NB4 (cell line): ENCODE results near the gene WDR31.

Source experiments
- CTCF ChIP-seq: IDR thresholded peaks from one replicate; pipeline ENCODE4 v1.5.1; 2012; ENCODE audit warnings: low read depth, low read length
- MYC ChIP-seq: IDR thresholded peaks from 2 replicates; pipeline ENCODE4 v1.6.1; 2011; ENCODE audit warnings: low read depth, low read length
- POLR2A ChIP-seq: IDR thresholded peaks from 2 replicates; pipeline ENCODE4 v1.6.1; 2011; ENCODE audit warnings: mild to moderate bottlenecking; ENCODE audit not compliant: insufficient read length; ENCODE audit errors: extremely low read depth
- TF ChIP-seq, protein P1 (sequence below): IDR thresholded peaks from 2 replicates; pipeline ENCODE4 v1.6.1; 2011; ENCODE audit warnings: low read depth, low read length

DNA sequence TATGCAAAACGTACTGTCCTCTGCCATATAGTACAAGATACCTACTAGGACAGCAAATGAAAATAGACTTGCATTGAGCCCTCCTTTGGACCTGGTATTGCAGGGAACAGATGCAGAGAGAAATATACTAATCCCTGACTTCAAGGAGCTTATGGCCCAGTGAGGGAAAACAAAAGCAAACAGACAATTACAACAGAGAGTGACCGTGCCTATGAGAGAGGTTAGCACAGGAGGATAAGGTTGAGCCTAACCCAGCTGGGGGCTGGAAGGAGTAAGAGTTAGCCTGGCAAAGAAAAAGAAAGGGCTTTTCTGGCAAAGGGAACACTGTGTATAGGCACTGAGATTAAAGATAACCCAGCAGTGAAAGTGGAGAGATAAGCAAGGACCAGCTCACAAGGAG, 70.2 kb downstream of the WDR31 start:
- TF ChIP-seq CTCF: no peak
- TF ChIP-seq, protein P1, sequence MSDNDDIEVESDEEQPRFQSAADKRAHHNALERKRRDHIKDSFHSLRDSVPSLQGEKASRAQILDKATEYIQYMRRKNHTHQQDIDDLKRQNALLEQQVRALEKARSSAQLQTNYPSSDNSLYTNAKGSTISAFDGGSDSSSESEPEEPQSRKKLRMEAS: no peak
- no peak for TF ChIP-seq POLR2A
- no peak for TF ChIP-seq MYC
